ENCODE measurements around the gene BAG3.
"Not testable (repeated sequence)": the region's sequence is repeated elsewhere in the genome, so short reads cannot be mapped to it uniquely, and the experiment has no call there.

The BAG3 gene

DNA sequence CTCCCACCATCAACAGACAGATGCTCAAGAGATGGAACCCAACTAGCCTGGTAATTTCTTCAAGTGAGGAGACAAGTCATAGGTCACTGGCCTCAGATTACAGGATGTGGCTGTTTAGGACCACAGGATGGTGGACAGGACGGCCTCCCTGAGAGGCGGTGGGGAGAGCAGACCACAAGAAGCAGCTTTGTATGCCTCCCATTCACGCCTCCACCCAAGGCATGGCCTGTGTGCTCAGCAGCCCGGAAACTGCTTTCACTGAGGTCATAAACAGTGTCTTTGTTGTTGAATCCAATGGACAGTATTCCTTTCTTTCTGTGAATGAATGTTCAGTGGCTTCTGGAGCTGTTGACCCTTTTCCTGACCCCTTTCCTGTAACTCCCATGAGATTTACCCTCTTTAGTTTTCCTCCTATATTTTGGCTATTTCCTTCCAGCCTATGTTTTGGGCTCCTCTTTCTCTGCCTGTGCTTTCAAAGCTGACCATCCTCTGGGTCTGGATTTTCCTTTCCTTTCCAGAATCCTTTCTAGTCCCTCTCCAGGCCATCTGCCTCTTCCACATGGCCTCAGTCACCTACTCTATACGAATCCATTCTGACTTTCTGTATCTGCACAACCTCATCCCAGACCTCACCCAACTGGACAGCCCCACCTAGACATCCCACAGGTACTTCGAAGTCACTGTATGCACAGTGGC, 42.2 kb downstream of the BAG3 start:
- DNase-seq (ENCODE audit: low spot score), result no peak

DNA sequence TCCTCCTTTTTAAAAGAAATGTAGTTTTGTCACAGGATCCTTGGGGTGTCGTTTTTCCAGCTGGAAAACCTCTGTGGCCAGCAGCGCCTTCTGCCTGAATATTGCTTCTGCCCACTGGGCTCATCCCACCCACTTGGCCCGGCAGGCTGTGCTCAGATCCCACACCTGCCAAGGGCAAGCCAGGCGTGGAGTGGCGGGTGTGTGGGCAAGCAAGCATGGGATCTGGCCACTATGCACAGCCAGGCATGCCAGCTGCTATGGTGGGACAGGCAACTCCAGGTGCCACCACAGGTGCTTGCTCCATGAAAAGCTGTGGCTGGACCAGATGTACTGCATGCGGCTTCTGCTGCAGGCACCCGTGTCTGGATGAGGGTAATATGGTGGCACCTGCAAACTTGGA, 43.4 kb downstream of the BAG3 start:
- DNase-seq (ENCODE audit: low spot score), result no peak

DNA sequence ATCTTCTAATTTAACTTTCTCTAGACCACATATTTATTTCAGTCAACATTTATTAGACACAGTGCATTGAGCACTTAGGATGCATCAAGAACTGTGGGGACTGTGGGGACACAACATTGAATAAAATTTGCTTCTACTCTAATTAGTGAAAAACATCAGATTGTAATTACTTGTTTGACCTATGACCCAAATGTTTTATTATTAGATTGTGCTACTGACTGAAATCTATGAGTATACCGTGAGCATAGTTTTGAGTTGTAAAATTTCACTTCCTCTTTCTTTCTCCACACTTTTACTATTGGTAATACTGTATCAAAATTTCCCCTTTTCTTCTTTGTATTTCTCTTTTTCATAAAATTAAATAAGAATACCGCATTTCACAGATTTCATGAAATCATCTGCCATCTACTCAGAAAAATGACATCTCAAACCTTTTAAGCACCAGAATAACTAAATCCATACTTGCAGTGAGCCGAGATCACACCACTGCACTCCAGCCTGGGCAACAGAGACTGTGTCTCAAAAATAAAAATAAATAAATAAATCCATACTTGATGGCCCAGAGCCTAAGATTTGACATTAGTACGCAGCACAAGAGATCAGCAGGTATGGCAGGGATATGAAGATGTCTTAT, 49.3 kb downstream of the BAG3 start:
- DNase-seq (ENCODE audit: low spot score), result no peak

DNA sequence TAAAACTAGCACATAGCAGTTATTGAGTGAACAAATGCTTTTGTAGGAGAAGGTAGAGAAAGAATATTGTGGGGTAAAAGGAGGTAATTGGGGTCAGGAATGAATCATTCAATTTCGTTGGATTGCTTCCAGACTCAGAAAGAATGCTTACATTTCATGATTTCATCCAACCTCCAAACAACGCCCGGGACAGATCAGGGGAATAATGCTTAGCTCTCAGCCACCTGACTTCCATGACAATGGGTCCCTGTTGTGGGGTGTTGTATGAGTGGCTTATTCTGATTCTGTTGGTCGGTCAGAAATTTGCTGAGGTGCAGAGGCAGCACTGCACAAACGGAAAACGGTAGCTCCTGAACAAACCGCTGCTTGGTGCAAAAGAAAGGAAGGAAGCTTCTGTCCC, 50.7 kb downstream of the BAG3 start:
- no peak for DNase-seq (ENCODE audit: low spot score)

DNA sequence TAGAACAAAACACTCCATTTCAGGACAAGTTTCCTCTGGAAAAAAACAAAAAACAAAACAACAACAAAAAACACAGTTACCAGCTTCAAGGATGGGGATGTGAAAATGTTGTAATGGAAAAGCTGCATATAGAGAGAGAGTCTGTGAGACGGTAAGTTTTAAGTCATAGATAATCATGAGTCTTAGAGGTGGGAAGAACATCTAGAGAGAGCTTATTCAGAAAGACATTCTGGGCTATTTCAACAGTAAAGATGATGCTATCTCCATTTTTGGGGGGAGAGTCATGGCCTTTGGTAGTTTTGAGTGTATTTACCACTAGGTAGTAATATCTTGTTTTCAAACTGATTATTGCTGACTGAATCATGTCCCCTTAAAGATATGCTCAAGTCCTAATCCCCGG, 51.4 kb downstream of the BAG3 start:
- DNase-seq (ENCODE audit: low spot score), result no peak

DNA sequence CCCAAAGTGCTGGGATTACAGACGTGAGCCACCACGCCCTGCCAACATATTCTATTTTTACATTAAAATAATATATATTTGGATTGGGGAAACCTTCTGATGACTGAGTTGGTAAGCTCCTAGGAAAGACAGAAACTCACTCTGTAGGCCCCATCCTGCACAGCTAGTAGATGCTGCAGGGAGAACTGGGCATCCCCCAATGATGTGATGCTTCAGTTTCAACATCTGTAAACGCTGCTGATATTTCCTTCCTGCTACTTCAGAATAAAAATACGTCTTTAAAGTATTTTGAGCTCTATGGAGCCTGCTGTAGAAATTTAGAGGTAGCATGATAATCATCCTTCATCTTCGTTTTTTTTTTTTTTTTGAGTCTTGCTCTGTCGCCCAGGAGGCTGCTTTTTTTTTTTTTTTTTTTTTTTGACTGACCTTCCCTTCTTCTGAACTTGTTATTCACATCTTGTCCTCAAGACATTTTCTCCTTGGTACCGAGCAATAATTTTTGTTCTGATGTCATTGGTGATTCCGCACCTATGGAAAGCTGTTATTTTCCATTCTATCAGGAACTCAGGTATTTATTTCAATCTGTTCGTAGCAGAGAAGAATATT, 52.8 kb downstream of the BAG3 start:
- DNase-seq (ENCODE audit: low spot score), result no peak

DNA sequence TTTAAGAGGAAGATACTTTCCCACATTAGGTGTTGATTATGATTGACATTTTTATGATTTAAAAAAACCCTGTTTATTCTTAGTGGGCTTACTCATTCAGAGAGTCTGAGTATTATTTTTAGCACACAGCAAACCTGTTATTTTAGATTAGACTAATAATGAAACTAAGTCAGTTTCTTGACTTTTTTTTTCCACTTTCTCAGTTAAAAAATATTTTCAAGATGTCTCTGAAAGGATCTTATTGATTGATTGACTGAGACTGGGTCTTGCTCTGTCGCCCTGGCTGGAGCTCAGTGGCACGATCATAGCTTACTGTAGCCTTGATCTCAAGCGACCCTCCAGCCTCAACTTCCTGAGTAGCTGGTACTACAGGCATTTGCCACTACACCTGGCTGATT, 54.3 kb downstream of the BAG3 start:
- no peak for DNase-seq (ENCODE audit: low spot score)

DNA sequence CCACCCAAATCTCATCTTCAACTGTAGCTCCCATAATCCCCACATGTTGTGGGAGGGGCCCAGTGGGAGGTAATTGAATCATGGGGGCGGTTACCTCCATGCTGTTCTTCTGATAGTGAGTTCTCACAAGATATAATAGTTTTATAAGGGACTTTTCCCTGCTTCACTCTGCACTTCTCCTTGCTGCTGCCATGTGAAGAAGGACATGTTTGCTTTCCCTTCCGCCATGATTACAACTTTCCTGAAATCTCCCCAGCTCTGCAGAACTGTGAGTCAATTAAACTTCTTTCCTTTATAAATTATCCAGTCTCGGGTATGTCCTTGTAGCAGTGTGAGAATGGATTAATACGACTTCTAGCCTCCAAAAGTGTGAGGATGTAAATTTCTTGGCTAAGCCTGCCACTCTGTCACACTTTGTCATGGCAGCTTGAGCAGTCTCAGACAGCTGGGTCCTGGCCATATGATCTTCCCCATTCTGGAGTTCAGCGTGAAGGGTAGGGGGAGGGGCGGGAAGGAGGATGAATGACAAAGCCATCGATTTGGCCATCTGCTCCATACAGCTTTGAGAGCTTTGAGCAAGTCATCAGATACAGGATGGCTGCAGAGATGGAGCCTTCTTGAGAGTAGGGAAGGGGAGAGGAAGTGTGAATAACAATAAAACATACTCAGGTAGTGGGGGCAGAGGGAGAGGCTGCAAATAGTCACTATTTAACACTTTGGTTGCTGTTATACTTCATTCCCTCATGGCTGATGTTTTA, 55.5 kb downstream of the BAG3 start:
- DNase-seq (ENCODE audit: low spot score), result no peak

DNA sequence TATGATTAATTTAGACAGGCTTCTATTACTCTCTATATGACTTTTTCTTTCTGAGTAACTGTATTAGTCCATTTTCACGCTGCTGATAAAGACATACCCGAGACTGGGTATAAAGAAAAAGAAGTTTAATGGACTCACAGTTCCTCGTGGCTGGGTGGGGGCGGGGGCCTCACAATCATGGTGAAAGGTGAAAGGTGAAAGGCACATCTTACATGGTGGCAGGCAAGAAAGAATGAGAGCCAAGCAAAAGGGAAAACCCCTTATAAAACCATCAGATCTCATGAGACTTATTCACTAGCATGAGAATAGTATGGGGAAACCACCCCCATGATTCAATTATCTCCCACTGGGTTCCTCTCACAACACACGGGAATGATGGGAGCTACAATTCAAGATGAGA, 56.2 kb downstream of the BAG3 start:
- not testable (repeated sequence) for DNase-seq (ENCODE audit: low spot score)

DNA sequence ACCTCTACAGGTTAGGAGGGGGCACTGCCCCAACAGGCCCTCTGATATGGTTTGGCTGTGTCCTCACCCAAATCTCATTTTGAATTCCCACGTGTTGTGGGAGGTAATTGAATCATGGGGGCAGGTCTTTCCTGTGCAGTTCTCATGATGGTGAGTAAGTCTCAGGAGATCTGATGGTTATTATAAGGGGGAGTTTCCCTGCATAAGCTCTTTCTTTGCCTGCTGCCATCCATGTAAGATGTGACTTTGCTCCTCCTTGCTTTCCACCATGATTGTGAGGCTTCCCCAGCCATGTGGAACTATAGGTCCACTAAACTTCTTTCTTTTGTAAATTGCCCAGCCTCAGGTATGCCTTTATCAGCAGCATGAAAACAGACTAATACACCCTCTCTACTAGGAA, 59.8 kb downstream of the BAG3 start:
- DNase-seq (ENCODE audit: low spot score), result not testable (repeated sequence)

DNA sequence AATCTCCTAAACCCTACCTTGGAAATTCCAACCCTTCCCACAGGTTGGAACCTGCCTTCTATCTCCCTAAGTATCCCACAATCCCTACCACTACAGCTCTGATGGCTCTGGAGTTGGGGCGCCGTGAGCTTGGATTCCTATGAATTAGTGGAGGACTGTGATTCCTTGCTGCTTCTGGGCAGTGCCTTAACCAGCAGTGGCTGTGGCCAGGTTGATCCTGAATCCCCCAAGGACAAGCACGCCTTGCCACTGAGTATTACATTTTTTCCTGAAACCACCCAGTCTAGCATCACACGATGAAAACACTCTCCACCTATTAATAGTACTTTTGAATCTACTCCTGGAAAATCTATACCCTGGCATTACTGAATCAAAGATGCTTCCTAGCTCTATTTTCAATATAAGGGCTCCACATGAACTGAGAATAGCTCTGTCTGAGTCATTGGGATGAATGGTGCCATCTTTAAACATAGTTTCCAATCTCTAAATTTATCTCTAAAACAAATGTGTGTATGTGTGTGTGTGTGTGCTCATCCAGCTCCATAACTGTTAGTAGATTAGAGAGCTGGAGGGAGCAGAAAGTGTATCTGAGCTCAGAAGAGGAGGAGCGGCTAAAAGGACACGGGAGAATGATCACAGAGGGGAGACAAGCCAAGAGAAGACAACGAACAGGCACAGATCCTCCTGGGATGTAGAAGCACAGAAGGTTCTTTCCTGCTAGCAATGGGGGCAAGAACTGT, 62.7 kb downstream of the BAG3 start:
- DNase-seq (ENCODE audit: low spot score), result no peak

DNA sequence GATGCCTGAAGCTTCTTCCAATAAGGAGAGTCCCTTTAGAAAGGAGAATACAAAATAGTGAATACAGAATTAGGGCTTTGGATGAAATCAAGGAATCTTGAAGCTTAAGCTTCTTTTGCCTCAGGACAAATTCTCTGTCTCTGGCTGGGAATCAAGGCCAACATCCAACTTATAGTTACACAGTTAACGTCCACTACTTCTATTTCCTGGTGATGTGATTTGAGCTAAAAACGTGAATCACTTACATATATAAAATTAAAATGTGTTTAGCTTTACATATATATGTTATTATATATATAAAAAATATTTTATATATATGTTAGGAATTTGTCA, 63.3 kb downstream of the BAG3 start:
- no peak for DNase-seq (ENCODE audit: low spot score)

DNA sequence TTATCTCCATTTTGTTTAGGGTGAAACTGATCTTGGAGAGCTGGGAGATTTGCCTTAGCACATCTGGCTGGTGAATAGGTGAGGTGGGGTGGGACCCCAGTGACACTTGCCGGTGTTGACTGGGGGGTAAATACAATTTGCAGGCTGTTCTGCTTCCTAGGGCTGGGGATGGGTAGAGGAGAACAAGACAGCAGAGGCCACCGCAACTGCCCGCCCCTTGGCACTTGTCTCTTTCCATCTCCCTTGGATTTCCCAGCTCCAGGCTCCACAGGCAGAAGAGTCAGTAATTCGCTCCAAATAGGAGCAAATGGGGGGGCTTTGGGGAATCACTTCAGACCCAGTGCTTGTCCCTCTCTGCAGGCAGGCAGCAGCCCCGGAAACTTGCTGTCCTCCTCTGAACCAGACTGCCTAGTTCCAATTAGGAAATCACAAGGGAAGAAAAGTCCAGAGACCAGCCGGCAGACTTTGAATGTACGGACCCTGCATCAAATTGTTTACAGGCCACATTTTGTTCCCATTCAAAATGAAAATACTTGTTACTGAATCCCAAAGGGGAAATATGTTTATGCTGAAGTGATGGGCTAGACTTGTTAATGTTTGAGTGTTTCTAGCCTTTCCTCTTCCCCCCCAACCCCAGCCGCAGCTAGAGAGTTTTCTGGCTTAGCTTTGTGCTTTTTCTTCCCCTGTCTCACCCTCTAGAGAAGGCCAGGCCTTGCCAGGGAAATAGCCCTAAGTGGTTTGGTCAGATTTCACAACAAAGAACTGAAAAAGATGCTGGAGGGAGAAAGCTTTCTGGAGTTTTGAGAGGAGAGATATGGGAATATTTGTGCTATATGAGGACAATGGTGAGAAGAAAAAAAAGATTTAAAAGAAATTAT, 64.7 kb downstream of the BAG3 start:
- no peak for DNase-seq (ENCODE audit: low spot score)

DNA sequence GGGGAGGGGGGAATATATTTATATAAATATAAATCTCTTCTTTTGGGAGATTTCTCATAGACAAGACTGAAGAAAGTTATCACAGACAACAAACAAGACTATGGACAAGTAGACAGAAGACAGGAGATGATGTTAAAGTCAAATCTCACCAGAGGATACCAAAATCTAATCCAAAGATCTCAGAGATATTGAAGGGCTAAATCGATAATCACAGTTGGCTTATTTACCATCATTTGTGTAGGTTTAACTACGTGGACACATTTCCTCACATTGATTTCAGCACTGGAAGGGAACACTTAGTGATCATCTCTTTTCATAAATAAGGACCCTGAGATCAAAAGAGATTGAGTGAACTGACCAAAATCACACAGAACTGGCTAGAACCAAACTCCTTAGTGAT, 72.0 kb downstream of the BAG3 start:
- no peak for DNase-seq (ENCODE audit: low spot score)

DNA sequence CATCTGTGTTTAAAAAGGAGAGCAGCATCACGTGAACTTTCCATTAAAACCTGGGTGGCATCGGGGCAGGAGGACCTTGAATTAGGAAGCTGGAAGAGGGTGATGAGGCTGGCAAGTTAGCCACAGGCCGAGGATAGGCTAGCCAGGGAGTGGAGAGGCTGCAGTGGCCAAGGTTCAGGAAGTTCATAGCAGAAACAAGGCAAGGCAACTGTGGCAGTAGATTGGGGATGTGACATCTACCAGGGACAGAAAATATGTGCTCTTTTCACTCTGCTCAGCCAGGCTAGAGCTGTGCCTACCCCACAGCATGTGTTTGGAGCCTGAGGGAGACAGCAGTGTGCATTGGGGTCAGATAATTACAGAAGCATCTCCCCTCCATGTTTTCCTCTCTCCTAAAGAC, 72.4 kb downstream of the BAG3 start:
- no peak for DNase-seq (ENCODE audit: low spot score)

DNA sequence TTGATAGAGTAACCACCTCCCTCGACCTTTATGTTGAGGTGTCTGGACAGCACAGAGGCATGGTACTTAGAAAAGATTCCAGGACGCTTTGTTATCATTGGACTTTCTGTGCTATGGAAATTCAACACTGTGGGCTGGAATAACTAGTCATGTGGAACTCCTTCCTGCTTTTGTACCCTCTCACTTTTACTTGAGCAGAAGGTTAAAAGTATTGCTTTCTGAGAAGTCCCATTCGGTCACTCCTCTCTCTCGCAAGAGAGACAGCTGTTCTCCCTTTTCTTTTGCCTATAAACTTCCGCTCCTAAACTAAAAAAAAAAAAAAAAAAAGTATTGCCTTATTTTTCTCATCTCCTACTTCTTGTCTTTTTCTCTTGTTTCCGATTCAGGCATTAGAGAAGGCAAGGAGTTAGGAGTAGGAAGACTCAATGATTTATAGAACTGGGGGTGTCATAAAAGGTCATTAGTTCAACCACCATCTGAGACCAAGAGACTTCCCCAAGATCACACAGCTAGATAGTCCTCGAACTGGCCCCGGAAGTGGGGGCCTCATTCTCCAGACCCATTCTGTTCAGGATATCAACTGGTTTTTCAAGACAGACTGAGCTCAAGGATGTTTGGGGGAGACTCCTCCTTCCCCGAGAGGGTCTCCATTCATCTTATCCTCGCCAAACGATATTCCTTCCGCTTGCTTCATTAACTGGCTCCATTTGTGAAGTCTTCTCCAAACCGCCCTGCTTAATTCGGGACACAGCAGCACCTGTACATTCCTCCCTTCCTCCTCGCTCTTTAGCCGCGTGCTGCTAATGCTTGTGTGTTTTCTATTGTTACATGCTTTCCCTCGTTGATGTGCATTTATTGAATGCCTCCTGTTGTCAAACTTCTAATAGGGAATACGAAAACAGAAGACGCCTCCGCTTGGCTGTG, 73.7 kb downstream of the BAG3 start:
- no peak for DNase-seq (ENCODE audit: low spot score)

DNA sequence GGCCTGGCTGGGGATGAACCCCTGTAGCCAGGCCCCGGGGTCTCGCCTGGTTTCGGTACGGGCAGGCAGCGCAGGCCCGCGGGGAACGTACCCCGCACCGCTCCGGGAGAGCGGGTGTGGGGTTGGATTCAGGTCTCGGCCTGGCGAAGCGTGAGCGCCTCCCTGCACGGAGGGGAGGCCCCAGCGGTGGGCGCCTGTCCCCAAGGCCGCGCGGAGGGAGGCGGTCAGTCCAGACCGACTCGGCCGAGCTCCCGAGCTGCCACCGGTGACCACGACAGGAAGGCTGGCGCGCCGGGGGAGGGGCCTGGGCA, 74.3 kb downstream of the BAG3 start:
- no peak for DNase-seq (ENCODE audit: low spot score)

DNA sequence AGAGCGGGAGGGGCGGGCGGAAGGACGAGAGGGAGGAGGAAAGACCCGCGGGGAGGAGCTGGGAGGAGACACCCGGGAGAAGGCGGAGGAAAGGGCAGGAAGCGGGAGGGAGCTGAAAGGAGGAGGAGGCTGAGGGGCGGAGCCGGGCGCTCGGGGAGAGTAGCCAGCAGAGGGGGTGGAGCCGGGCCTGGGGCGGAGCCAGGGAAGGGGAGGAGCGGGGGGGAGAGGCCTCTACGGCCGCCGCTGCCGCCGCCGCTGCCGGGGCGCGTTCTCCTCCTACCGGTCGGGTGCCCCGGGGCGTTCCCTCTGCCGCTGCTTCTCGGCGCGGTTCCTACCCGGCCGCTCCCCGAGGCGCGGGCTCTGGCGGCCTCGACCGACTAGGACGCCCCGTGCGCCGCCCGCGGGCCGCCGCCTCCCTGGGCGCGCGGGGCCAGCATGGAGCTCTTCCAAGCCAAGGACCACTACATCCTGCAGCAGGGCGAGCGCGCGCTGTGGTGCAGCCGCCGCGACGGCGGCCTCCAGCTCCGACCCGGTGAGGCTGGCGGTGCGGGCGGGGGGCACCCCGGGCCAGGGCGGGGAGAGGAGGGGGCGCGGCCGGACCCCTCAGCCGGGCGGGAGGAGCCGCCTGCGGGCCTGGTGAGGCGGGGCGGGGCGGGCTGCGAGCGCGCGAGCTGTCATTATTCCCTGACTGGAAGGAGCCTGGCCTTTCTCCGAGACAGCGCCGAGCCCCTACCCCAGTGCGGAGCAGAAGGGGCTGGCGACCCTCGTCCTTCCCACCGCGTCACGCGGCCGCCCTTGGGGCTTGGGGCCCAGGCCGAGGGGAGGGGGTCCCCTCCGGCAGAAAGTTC, 74.9 kb downstream of the BAG3 start, which contains the start of gene INPP5F:
Gene INPP5F (plus strand): TSS at position 223 of the 848 bp plus-strand sequence. CDS start 213 bp downstream, at position 436.
- peak; percentile 96 for DNase-seq (ENCODE audit: low spot score)

DNA sequence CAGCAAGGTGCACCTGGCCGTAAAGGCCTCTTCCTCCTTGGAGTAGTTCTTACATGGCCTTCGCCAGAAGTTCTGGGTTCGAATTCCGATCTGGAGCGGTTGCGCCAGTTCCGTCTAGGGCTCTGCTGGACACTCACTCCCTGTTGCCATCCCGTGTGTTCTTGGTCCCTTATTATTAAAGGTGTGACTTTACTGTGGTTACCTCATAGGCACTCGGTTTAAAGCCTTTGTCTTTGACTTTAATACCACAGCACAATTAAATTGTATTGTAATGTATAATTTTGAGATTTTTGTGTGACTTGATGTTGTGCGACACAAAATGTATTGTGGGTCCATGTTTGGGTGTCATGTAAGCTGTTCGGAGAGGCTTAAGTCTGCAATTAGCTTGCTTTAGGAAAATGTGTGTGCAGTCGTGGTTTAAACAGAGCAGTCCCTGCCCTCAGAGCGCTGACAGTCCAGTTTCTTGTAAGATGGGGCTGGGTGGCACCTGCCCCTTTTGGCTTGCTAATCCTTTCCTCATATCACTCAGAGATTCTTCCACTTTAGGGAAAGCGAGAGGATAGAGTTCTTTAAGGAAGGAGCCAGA, 75.6 kb downstream of the BAG3 start:
- no peak for DNase-seq (ENCODE audit: low spot score)

All from HuH-7.5 (cell line).